ENCODE results near the gene NOS1.

The NOS1 gene

DNA sequence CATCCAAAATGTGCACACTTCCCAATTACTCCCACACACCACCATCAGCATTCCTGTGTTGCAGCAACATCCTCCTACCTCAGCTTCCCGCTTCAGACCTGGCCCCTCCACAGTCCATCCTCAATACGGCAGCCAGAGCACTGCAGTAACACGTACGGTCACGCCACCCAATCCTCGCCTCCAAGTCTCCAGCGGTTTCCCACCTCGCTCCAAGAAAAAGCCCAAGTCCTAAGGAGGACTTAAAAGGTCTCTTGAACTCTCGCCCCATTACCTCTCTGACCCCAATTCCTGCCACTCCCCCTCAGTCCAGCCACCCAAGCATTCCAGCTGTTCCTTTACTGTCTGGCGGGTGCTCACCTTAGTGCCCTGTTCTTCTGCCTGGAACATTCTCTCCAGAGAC lies 183.1 kb downstream of the NOS1 start:
- no peak overlapping the region for H3K4me3 ChIP-seq (replicated peaks in 1 of 2; ENCODE audit: low read depth in 2 of 2, low read length in 2 of 2)
- no peak for TF ChIP-seq CTCF (IDR thresholded peaks at IDR 0.05; ENCODE audit: low read depth, low read length)
- no peak for DNase-seq (ENCODE audit: low read depth in 2 of 2)

DNA sequence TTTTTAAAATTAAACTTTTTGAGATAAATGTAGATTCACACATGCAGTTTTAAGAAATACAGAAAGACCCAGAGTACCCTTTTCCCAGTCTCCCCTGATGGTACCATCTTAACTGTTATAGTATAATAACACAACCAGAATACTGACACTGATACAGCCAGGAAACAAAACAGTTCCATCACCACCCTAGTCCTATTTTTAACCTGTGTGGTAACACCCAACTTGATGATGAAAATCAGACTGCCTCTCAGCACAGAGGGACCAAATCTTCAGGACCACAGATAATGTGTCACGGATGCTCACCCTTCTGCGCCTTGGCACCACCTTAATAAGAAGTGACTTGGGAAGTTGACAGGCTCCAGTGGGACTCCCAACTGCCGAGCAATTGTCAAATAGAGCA lies 189.3 kb downstream of the NOS1 start:
- DNase-seq (ENCODE audit: low read depth in 2 of 2), result no peak
- TF ChIP-seq CTCF (IDR thresholded peaks at IDR 0.05; ENCODE audit: low read depth, low read length), result no peak
- no peak overlapping the region for H3K4me3 ChIP-seq (replicated peaks in 1 of 2; ENCODE audit: low read depth in 2 of 2, low read length in 2 of 2)

- DNase-seq (ENCODE audit: low read depth in 2 of 2), result no peak
- TF ChIP-seq CTCF (IDR thresholded peaks at IDR 0.05; ENCODE audit: low read depth, low read length), result no peak
- H3K4me3 ChIP-seq (replicated peaks in 1 of 2; ENCODE audit: low read depth in 2 of 2, low read length in 2 of 2), result no peak overlapping the region
These were observed 189.8 kb downstream of the NOS1 start for GRCh38 chr12:117171499-117172162.

- no peak overlapping the region for H3K4me3 ChIP-seq (replicated peaks in 1 of 2; ENCODE audit: low read depth in 2 of 2, low read length in 2 of 2)
- no peak for DNase-seq (ENCODE audit: low read depth in 2 of 2)
- no peak for TF ChIP-seq CTCF (IDR thresholded peaks at IDR 0.05; ENCODE audit: low read depth, low read length)
These were observed 191.9 kb downstream of the NOS1 start for GRCh38 chr12:117169548-117169947.

GRCh38 chr12:117168976-117169375 lies 192.4 kb downstream of the NOS1 start:
- H3K4me3 ChIP-seq (replicated peaks in 1 of 2; ENCODE audit: low read depth in 2 of 2, low read length in 2 of 2), result no peak overlapping the region
- DNase-seq (ENCODE audit: low read depth in 2 of 2), result no peak
- TF ChIP-seq CTCF (IDR thresholded peaks at IDR 0.05; ENCODE audit: low read depth, low read length), result no peak

GRCh38 chr12:117167769-117168168 lies 193.7 kb downstream of the NOS1 start:
- DNase-seq (ENCODE audit: low read depth in 2 of 2), result no peak
- no peak for TF ChIP-seq CTCF (IDR thresholded peaks at IDR 0.05; ENCODE audit: low read depth, low read length)
- H3K4me3 ChIP-seq (replicated peaks in 1 of 2; ENCODE audit: low read depth in 2 of 2, low read length in 2 of 2), result no peak overlapping the region

DNA sequence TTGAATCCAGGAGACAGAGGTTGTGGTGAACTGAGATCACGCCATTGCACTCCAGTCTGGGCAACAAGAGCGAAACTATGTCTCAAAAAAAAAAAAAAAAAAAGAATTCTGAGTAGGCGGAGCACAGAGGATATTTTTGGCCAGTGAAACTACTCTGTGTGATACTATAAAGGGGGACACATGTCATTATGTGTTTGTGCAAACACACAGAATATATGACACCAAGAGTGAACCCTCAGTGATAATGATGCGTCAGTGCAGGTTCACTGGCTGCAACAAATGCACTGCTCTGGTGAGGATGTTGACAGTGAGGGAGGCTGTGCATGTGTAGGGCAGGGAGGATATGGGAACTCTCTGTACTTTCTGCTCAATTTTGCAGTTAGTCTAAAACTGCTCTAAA lies 195.3 kb downstream of the NOS1 start:
- no peak for TF ChIP-seq CTCF (IDR thresholded peaks at IDR 0.05; ENCODE audit: low read depth, low read length)

More for the DNA sequence above, 195.3 kb downstream of the NOS1 start:
- no peak overlapping the region for H3K4me3 ChIP-seq (replicated peaks in 1 of 2; ENCODE audit: low read depth in 2 of 2, low read length in 2 of 2)
- DNase-seq (ENCODE audit: low read depth in 2 of 2), result no peak

Data from cardiac fibroblast (primary cell).